Measurements from ENCODE around the gene NAA40.

The NAA40 gene

GRCh38 chr11:63906087-63906486 is 32.7 kb upstream of the NAA40 start:
- H3K36me3 ChIP-seq: peaks cover 62% of the 10 kb centered on the region

GRCh38 chr11:63906585-63906984 is 32.2 kb upstream of the NAA40 start:
- DNase-seq: peak; percentile 45
- Histone ChIP-seq H3K9me3 (ENCODE audit: severe bottlenecking) (no peaks in the 10 kb centered on the region), H3K27me3 (ENCODE audit: insufficient read depth, low read depth, severe bottlenecking) (no peaks in the 10 kb centered on the region), H3K4me3 (ENCODE audit: low read depth, low read length) (no peak overlapping the region), H3K36me3 (peaks cover 61% of the 10 kb centered on the region), H3K27ac (peak overlapping the region; percentile 66)
- peak; percentile 43; the same call in 1 of the 2 replicates for TF ChIP-seq CTCF (IDR thresholded peaks at IDR 0.05; ENCODE audit: low read depth, low read length)

More at GRCh38 chr11:63906087-63906486, 32.7 kb upstream of the NAA40 start:
- Histone ChIP-seq H3K27ac (no peak overlapping the region), H3K9me3 (ENCODE audit: severe bottlenecking) (no peaks in the 10 kb centered on the region), H3K4me3 (ENCODE audit: low read depth, low read length) (no peak overlapping the region), H3K27me3 (ENCODE audit: insufficient read depth, low read depth, severe bottlenecking) (no peaks in the 10 kb centered on the region)
- DNase-seq: no peak
- TF ChIP-seq CTCF (IDR thresholded peaks at IDR 0.05; ENCODE audit: low read depth, low read length): no peak

- TF ChIP-seq CTCF (IDR thresholded peaks at IDR 0.05; ENCODE audit: low read depth, low read length): no peak
- no peaks in the 10 kb centered on the region for H3K27me3 ChIP-seq (ENCODE audit: insufficient read depth, low read depth, severe bottlenecking)
- no peak for DNase-seq
- peak overlapping the region; percentile 66 for H3K27ac ChIP-seq
- no peaks in the 10 kb centered on the region for H3K9me3 ChIP-seq (ENCODE audit: severe bottlenecking)
- H3K4me3 ChIP-seq (ENCODE audit: low read depth, low read length): no peak overlapping the region
- peaks cover 60% of the 10 kb centered on the region for H3K36me3 ChIP-seq
Observed at GRCh38 chr11:63907063-63907462, 31.7 kb upstream of the NAA40 start.

- no peaks in the 10 kb centered on the region for H3K27me3 ChIP-seq (ENCODE audit: insufficient read depth, low read depth, severe bottlenecking)
- H3K27ac ChIP-seq: peak overlapping the region; percentile 66
- H3K9me3 ChIP-seq (ENCODE audit: severe bottlenecking): no peaks in the 10 kb centered on the region
- DNase-seq: peak; percentile 66
- H3K4me3 ChIP-seq (ENCODE audit: low read depth, low read length): no peak overlapping the region
- peaks cover 60% of the 10 kb centered on the region for H3K36me3 ChIP-seq
- peak; percentile 70 for TF ChIP-seq CTCF (IDR thresholded peaks at IDR 0.05; ENCODE audit: low read depth, low read length)
Observed at GRCh38 chr11:63907808-63908530, 30.8 kb upstream of the NAA40 start.

- no peaks in the 10 kb centered on the region for H3K9me3 ChIP-seq (ENCODE audit: severe bottlenecking)
- H3K27ac ChIP-seq: peak overlapping the region; percentile 66
- H3K4me3 ChIP-seq (ENCODE audit: low read depth, low read length): no peak overlapping the region
- no peak for TF ChIP-seq CTCF (IDR thresholded peaks at IDR 0.05; ENCODE audit: low read depth, low read length)
- DNase-seq: no peak
- H3K36me3 ChIP-seq: peaks cover 58% of the 10 kb centered on the region
- no peaks in the 10 kb centered on the region for H3K27me3 ChIP-seq (ENCODE audit: insufficient read depth, low read depth, severe bottlenecking)
Observed at GRCh38 chr11:63908631-63909401, 30.0 kb upstream of the NAA40 start.

All from WERI-Rb-1 (cell line).